Tibial nerve (tissue), 4 donors: ENCODE results near the gene ZNRD2.
"Not testable (repeated sequence)": the region's sequence is repeated elsewhere in the genome, so short reads cannot be mapped to it uniquely, and the experiment has no call there.

ENCODE experiments used
- CTCF ChIP-seq, 5 experiments: fragments of 200-600 bp in 3 of 5; fragments of 450-650 bp in 2 of 5; sonication (generic) in 3 of 5; IDR thresholded peaks; one replicate each; pipeline ENCODE4 v1.5.1; 2016 to 2019; ENCODE audit warnings: antibody characterized with exemption in 5 of 5, mild to moderate bottlenecking in 3 of 5, moderate library complexity in 2 of 5
- EP300 ChIP-seq, 2 donors: sonication (generic); formaldehyde crosslinking; IDR thresholded peaks; one replicate each; pipeline ENCODE4 v1.6.1; 2017; ENCODE audit warnings: antibody characterized with exemption in 2 of 2, mild to moderate bottlenecking in 1 of 2
- POLR2A ChIP-seq, 2 donors: fragments of 450-650 bp; IDR thresholded peaks; one replicate each; pipeline ENCODE4 v1.6.1; 2017; ENCODE audit warnings: antibody characterized with exemption in 2 of 2, mild to moderate bottlenecking in 2 of 2, moderate library complexity in 2 of 2

- TF ChIP-seq CTCF, POLR2A, EP300 (IDR thresholded peaks at IDR 0.05): not testable (repeated sequence)
These were observed 48.3 kb upstream of the ZNRD2 start for GRCh38 chr11:65521777-65522521.
